Loucy (cell line): ENCODE measurements around the gene SLC1A1.

Source experiments
- CTCF ChIP-seq: fragments of 200-600 bp; sonication (generic); conservative IDR thresholded peaks from 2 replicates; pipeline ENCODE4 v1.5.1; 2014; ENCODE audit warnings: mild to moderate bottlenecking, antibody characterized with exemption, low read length
- EZH2phosphoT487 ChIP-seq: fragments of 200-600 bp; IDR thresholded peaks from 2 replicates; pipeline ENCODE4 v1.6.1; 2018; ENCODE audit warnings: antibody characterized with exemption, mild to moderate bottlenecking, moderate library complexity, borderline replicate concordance

GRCh38 chr9:4464911-4465513, 25.3 kb upstream of the SLC1A1 start:
- no peak for TF ChIP-seq CTCF
- TF ChIP-seq EZH2phosphoT487: no peak
